GM19043 (cell line): Measurements from ENCODE around the gene ZNF277.
"Not testable (repeated sequence)": the region's sequence is repeated elsewhere in the genome, so short reads cannot be mapped to it uniquely, and the experiment has no call there.

Experiments
- ATAC-seq: cut with Tn5 transposase; IDR thresholded peaks from one replicate; pipeline ENCODE4 v1.9.1; 2021; ENCODE audit warnings: low read depth; ENCODE audit not compliant: unreplicated experiment

ZNF277 gene

DNA sequence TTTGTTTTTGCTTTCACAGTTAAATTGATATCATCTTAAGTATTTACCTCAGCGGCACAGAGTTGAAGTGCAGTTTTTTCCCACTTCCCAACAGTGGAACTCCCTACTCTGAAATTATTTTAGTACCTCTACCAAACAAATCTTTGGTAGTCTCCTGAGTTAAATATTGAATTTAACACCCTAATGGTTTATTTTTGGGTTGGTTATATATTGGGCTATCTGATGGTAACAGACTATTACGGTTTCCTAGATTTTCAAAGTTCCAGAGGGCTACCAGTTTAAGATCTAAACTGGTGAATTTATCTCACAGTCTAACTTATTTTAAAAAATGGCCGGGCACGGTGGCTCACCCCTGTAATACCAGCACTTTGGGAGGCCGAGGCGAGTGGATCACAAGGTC, 1.3 kb downstream of the ZNF277 start:
- no peak for ATAC-seq

- no peak for ATAC-seq
Observed at GRCh38 chr7:112211348-112211907, 4.9 kb downstream of the ZNF277 start.

DNA sequence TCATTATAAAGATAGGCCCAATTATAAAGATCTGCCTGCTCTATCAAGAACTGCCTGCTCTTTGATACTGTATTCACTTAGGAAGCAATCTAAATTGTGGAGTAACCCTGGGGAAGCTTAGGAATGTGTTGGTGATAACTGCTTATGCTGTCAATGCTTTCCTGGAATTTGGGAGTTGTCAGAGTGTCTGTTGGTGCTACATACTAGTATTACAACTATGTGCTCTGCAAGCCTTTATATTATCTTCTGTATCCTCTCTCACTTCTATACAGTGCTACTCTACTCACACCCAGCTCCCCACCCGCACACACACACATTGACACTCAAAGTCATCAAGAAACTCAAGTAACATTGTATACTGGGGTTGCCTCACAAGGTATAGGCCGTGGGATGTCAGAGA, 6.1 kb downstream of the ZNF277 start:
- no peak for ATAC-seq

GRCh38 chr7:112213735-112214134, 7.2 kb downstream of the ZNF277 start:
- ATAC-seq, result no peak

GRCh38 chr7:112214268-112214667, 7.8 kb downstream of the ZNF277 start:
- no peak for ATAC-seq

- ATAC-seq, result no peak
Observed at GRCh38 chr7:112214883-112215282, 8.4 kb downstream of the ZNF277 start.

DNA sequence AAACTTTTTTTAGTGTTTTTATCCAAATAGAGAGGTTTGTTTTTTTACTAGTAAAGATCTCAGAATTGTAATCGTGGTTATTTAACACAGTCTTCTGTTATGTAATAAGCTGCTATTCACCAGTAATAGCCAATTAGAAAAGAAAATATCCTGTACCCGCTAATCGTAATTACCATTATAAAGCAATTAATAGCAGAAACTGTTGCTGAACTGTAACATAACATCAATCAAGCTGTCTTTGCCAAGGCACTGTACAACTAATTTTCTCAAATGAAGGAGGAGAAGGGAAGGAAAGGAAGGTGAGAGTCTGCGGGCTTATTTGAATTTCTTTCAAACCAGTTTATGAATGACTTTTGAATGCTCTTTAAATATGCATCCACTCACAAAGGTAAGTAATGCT, 9.3 kb downstream of the ZNF277 start:
- ATAC-seq, result no peak

DNA sequence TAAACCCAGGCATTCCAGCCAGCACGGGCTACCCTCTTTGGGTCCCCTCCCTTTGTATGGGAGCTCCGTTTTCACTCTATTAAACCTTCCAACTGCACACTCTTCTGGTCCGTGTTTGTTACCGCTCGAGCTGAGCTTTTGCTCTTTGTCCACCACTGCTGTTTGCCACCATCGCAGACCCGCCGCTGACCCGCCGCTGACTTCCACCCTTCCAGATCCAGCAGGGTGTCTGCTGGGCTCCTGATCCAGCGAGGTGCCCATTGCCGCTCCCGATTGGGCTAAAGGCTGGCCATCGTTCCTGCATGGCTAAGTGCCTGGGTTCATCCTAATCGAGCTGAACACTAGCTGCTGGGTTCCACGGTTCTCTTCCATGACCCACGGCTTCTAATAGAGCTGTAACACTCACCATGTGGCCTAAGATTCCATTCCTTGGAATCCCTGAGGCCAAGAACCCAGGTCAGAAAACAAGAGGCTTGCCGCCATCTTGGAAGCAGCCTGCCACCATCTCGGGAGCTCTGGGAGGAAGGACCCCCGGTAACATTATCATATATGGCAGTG, 14.5 kb downstream of the ZNF277 start:
- ATAC-seq, result no peak

DNA sequence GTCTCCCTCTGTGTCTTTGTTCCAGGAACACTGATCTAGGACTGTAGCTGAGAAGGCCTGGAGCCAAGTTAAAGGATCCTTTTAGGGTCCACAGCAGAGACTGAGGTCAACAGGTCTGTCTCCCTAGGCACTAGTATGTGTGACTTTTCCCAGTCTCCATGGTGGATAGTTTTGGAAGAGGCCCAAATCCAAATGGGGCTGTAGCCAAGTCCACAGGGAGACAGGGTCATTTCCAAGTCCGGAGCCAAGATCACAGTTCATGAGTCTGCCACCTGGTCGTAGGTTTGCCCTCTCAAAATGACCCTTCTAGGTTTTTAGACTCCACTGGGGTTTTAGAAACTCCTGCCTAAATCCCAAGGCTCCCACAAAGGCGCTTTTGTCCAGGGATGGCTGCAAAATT, 16.8 kb downstream of the ZNF277 start:
- ATAC-seq, result no peak

DNA sequence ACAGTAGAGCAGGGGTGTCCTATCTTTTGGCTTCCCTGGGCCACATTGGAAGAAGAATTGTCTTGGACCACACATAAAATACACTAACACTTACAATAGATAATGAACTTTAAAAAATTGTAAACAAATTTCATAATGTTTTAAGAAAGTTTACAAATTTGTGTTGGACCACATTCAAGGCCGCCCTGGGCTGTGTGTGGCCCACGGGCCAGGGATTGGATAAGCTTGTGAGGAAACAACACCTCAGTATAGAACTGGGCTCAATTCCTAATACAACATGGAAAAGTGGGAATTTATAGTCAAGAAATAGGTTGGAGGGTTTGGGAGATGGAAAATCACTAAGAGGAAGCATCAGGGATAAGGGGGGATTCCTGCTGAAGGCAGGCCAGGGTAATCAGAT, 17.7 kb downstream of the ZNF277 start:
- no peak for ATAC-seq

GRCh38 chr7:112225006-112225405, 18.5 kb downstream of the ZNF277 start:
- ATAC-seq, result no peak

DNA sequence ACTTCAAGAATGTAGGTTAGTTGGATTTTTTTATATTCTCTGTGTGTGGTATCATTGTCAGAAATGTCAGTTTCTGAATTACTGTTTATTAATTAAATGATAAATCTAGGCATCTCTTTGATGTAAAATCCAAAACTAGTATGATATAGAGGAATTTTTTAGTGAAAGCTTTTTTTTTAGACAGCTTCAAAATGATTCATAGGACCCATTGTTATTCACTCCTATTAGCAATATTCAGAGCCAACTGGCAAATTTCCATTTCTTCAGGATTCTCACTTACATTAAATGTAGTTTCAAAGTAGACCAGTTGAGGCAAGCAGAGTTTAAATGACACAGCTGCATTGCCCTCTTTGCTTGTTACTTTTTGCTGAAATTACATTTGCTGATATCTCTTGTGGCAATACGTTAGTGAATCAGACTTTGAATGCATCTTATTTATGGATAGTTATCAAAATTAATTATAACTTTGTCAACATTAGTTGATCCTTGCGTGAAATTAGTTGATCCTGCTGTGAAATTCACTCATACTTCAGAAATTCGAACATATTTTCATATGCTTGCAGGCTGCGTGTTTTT, 20.3 kb downstream of the ZNF277 start:
- ATAC-seq, result no peak

GRCh38 chr7:112228632-112229031, 22.1 kb downstream of the ZNF277 start:
- no peak for ATAC-seq

- no peak for ATAC-seq
Observed at GRCh38 chr7:112232212-112232978, 25.9 kb downstream of the ZNF277 start.

DNA sequence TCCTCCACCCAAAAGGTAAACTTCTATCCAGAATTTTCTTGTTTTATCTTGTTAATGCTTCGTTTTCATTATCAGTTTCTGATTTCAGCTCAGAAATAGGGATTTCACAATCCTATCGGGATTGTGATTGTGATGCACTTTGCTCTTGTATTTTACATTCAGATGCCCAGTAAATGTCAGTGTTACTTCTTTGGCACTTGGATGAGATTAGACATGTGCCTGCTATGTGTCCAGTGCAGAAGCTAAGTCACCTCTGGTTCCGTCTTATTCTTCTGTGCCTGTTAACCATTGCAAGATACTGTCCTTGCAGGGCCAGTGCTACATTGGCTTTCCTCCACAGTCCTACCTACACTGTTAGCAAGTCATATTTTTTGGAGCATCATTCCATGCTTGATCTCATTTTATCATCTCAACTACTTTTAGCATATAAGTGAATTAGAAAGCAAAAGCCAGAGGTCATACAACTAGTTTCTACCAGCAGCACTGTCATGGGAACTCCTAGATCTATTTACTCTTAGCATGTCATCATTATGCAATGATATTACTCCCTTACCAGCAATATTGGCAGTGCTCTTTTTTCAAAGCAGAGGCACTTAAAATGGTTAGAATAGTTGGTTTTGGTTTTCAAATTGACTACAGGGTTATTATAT, 26.7 kb downstream of the ZNF277 start:
- no peak for ATAC-seq

GRCh38 chr7:112234147-112234546, 27.7 kb downstream of the ZNF277 start:
- no peak for ATAC-seq

DNA sequence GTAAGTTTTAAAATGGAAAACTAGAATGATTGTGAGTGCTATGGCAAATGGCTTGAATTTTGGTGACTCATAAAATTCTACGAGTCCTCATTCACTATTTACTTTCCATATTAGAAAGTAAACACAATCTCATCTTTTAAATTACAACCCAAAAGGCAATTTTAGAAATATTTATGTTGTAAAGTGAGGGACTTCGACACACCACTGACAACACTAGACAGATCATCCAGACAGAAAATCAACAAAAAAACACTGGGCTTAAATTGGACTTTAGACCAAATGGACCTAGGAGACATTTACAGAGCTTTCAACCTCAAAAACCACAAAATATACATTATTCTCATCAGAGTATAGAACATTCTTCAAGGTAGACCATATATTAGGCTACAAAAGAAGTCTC, 30.1 kb downstream of the ZNF277 start:
- ATAC-seq, result no peak

DNA sequence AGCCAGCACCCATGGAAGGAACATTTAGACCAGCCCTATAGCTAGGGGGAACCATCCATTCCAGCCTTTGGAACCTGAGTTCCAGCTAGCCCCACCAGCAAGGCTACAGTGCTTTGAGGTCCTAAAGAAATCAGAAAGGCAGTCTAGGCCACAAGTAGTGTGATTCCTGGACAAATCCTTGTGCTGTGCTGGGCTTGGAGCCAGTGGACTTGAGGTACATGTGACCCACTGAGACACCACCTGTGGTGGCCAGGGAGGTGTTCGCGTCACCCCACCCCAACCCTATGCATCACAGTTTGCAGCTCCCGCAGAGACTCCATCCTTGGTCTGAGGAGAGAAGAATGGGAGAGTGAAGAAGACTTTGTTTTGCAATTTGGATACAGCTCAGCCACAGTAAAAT, 31.8 kb downstream of the ZNF277 start:
- ATAC-seq, result no peak

- no peak for ATAC-seq
Observed at GRCh38 chr7:112238852-112239610, 32.5 kb downstream of the ZNF277 start.

- ATAC-seq, result no peak
Observed at GRCh38 chr7:112248598-112248997, 42.1 kb downstream of the ZNF277 start.

GRCh38 chr7:112249967-112250366, 43.5 kb downstream of the ZNF277 start:
- not testable (repeated sequence) for ATAC-seq
